Astrocyte (in vitro differentiated cells and primary cell): ENCODE measurements around the gene CST9. TPM values are rescaled to one million over a fixed set of nuclear protein-coding genes. Genes with fewer than 3 reads are reported as not detected.

Experiments used
- DNase-seq: peaks from one replicate; pipeline ENCODE4 v3.0.0-alpha.2; 2010; ENCODE audit warnings: low read depth
- FAIRE-seq: peaks from 2 replicates; lab custom pipeline; 2011; peaks lifted over from hg19 to GRCh38; lab: Jason Lieb, UNC
- H2AFZ ChIP-seq: 2 replicates; pipeline ENCODE4 v1.6.0; 2012; ENCODE audit warnings: low read depth, low read length, inconsistent platforms
- H3K27ac ChIP-seq: 2 replicates; pipeline ENCODE4 v1.5.1; 2011; ENCODE audit warnings: low read depth, low read length, inconsistent platforms
- H3K27me3 ChIP-seq: 2 replicates; pipeline ENCODE4 v1.6.0; 2011; ENCODE audit warnings: low read length, inconsistent platforms; ENCODE audit not compliant: insufficient read depth
- H3K36me3 ChIP-seq: 2 replicates; pipeline ENCODE4 v1.5.1; 2011; ENCODE audit warnings: low read length, inconsistent platforms; ENCODE audit not compliant: insufficient read depth
- H3K4me1 ChIP-seq: 2 replicates; pipeline ENCODE4 v1.5.1; 2011; ENCODE audit warnings: low read length, inconsistent platforms; ENCODE audit not compliant: insufficient read depth
- H3K4me2 ChIP-seq: 2 replicates; pipeline ENCODE4 v1.6.0; 2012; ENCODE audit warnings: low read length, inconsistent platforms
- H3K4me3 ChIP-seq: 2 replicates; pipeline ENCODE4 v1.5.1; 2011; ENCODE audit warnings: low read depth, mild to moderate bottlenecking, low read length, inconsistent platforms; ENCODE audit not compliant: insufficient read depth
- H3K79me2 ChIP-seq: 2 replicates; pipeline ENCODE4 v1.6.0; 2012; ENCODE audit warnings: mild to moderate bottlenecking, low read length, inconsistent platforms; ENCODE audit not compliant: insufficient read depth
- H3K9ac ChIP-seq: 2 replicates; pipeline ENCODE4 v1.6.0; 2012; ENCODE audit warnings: mild to moderate bottlenecking, low read length, inconsistent platforms
- H3K9me3 ChIP-seq: 2 replicates; pipeline ENCODE4 v1.5.1; 2012; ENCODE audit warnings: low read depth, mild to moderate bottlenecking, low read length, inconsistent platforms; ENCODE audit not compliant: insufficient read depth
- H4K20me1 ChIP-seq: 2 replicates; pipeline ENCODE4 v1.6.0; 2012; ENCODE audit warnings: low read length, inconsistent platforms; ENCODE audit not compliant: insufficient read depth
- H3K27ac Mint-ChIP-seq: one replicate; pipeline ENCODE4 v1.8.0; 2021; ENCODE audit warnings: mild to moderate bottlenecking, mixed read lengths; ENCODE audit not compliant: unreplicated experiment
- H3K27me3 Mint-ChIP-seq: one replicate; pipeline ENCODE4 v1.8.0; 2021; ENCODE audit warnings: low read depth, mixed read lengths; ENCODE audit not compliant: unreplicated experiment
- H3K36me3 Mint-ChIP-seq: one replicate; pipeline ENCODE4 v1.8.0; 2021; ENCODE audit warnings: low read depth, mixed read lengths; ENCODE audit not compliant: unreplicated experiment
- H3K4me1 Mint-ChIP-seq: one replicate; pipeline ENCODE4 v1.8.0; 2021; ENCODE audit warnings: low read depth, mixed read lengths; ENCODE audit not compliant: unreplicated experiment
- H3K4me3 Mint-ChIP-seq: one replicate; pipeline ENCODE4 v1.8.0; 2021; ENCODE audit warnings: mild to moderate bottlenecking, moderate library complexity, mixed read lengths; ENCODE audit not compliant: unreplicated experiment
- H3K9me3 Mint-ChIP-seq: one replicate; pipeline ENCODE4 v1.8.0; 2021; ENCODE audit warnings: mild to moderate bottlenecking, mixed read lengths; ENCODE audit not compliant: unreplicated experiment
- EZH2 ChIP-seq: IDR thresholded peaks from 2 replicates; pipeline ENCODE4 v1.6.1; 2012; ENCODE audit warnings: mild to moderate bottlenecking, low read length, inconsistent platforms; ENCODE audit not compliant: insufficient read depth
- total RNA-seq: library from RNA; stranded (reverse); gene quantifications from 2 replicates; pipeline ENCODE4 v1.2.1, GENCODE V29; 2021
- TF ChIP-seq, protein P1 (sequence below): IDR thresholded peaks from 2 replicates; pipeline ENCODE4 v1.5.1; 2011; ENCODE audit warnings: low read depth, mild to moderate bottlenecking, inconsistent platforms, low read length, moderate library complexity; ENCODE audit not compliant: insufficient read depth

Gene CST9
- total RNA-seq, 1 donor from 2014 or later = not detected

DNA sequence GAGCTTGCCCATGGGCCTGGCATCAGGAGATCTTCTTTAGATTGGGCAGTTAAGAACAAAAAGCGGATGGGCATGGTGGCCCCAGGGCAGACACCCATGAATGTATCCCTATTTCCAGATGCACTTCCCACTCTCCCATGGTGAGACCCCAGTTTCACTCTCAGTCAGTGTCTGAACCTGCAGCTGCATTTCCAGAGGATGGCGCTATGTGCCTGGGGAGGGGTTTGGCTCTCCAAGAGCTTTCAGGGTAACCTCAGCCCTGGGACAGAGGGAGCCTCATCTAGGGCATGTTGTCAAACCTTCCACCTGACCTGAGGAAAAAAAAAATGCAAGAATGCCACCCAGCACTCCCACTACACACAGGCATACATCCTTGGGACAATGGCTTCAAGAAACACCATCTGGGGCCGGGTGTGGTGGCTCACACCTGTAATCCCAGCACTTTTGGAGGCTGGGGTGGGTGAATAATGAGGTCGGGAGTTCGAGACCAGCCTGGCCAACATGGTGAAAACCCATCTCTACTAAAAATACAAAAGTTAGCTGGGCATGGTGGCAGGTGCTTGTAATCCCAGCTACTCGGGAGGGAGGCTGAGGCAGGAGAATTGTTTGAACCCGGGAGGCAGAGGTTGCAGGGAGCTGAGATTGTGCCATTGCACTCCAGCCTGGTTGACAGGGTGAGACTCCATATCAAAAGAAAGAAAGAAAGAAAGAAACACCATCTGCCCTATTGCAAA lies 39.4 kb downstream of the CST9 start:
- Histone ChIP-seq H3K36me3 (no peaks in the 10 kb centered on the region), H3K9ac (no peak overlapping the region), H3K79me2 (no peaks in the 10 kb centered on the region), H3K4me1 (no peaks in the 10 kb centered on the region), H3K27me3 (no peaks in the 10 kb centered on the region), H3K27ac (no peak overlapping the region), H3K4me3 (no peak overlapping the region), H3K9me3 (peaks cover 14% of the 10 kb centered on the region), H4K20me1 (no peaks in the 10 kb centered on the region), H2AFZ (no peak overlapping the region), H3K4me2 (no peak overlapping the region)
- Mint-ChIP-seq H3K36me3 (no peaks in the 10 kb centered on the region), H3K27ac (no peak overlapping the region), H3K9me3 (peaks cover 19% of the 10 kb centered on the region), H3K27me3 (peaks cover 22% of the 10 kb centered on the region), H3K4me1 (no peaks in the 10 kb centered on the region), H3K4me3 (no peak overlapping the region)
- TF ChIP-seq, protein P1, sequence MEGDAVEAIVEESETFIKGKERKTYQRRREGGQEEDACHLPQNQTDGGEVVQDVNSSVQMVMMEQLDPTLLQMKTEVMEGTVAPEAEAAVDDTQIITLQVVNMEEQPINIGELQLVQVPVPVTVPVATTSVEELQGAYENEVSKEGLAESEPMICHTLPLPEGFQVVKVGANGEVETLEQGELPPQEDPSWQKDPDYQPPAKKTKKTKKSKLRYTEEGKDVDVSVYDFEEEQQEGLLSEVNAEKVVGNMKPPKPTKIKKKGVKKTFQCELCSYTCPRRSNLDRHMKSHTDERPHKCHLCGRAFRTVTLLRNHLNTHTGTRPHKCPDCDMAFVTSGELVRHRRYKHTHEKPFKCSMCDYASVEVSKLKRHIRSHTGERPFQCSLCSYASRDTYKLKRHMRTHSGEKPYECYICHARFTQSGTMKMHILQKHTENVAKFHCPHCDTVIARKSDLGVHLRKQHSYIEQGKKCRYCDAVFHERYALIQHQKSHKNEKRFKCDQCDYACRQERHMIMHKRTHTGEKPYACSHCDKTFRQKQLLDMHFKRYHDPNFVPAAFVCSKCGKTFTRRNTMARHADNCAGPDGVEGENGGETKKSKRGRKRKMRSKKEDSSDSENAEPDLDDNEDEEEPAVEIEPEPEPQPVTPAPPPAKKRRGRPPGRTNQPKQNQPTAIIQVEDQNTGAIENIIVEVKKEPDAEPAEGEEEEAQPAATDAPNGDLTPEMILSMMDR = no peak
- TF ChIP-seq EZH2 = no peak
- DNase-seq (no peak), FAIRE-seq (no peak)

DNA sequence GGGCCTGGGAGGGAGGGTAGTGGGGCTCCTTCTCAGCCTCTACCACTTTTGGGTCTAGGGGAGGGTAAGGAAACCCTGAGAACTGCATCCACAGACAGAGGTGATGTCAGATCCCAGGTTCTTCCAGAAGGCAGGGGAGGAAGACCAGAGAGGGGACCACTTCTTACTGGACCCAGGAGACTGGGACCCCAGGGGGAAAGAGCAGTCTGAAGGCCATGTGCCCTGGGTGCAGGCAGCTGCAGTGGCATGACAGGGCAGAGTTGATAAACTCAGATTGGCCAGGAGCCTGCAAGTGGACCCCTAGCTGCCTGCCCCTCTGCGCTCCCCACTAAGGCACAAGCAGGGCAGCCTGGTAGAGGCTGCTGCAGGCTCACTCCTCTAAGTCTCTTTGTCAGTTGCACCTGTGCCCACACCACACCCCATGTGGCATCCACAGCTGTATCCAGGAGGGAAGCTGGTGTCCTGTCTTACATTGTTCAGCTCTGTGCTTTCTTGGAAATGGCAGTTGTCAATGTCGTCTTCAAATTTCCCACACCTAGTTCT lies 40.1 kb downstream of the CST9 start:
- no peaks in the 10 kb centered on the region for H3K36me3 Mint-ChIP-seq
- Histone ChIP-seq H3K4me1 (no peaks in the 10 kb centered on the region), H4K20me1 (no peaks in the 10 kb centered on the region), H3K4me3 (no peak overlapping the region), H3K27ac (no peak overlapping the region), H3K79me2 (no peaks in the 10 kb centered on the region), H3K9me3 (peaks cover 14% of the 10 kb centered on the region), H3K36me3 (no peaks in the 10 kb centered on the region), H2AFZ (no peak overlapping the region), H3K4me2 (no peak overlapping the region), H3K9ac (no peak overlapping the region), H3K27me3 (no peaks in the 10 kb centered on the region)
- H3K27me3 Mint-ChIP-seq = peaks cover 21% of the 10 kb centered on the region
- DNase-seq (no peak), FAIRE-seq (no peak)
- no peaks in the 10 kb centered on the region for H3K4me1 Mint-ChIP-seq
- TF ChIP-seq, protein P1 = no peak
- no peak overlapping the region for H3K4me3 Mint-ChIP-seq
- peaks cover 19% of the 10 kb centered on the region for H3K9me3 Mint-ChIP-seq
- no peak overlapping the region for H3K27ac Mint-ChIP-seq

DNA sequence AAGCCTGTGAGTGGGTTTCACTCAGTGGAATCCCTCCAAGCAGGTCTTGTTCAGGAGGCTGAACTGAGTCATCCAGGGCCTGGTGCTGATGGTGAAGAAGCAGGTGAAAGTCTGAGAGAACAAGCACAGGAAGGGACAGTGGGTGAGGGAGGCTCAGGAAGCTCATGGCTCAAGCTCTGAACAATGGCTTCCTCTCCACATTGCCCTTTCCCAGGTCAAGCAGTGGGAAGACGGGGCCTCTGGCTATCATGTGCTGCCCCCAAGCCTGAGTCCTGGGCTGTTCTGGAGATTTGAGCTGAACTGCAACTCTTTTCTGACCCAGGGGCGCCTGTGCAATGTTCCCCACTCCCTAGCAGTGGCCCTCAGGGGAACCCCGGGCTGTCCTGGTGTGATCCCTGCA lies 40.8 kb downstream of the CST9 start:
- no peak for DNase-seq
- H3K27me3 Mint-ChIP-seq = peaks cover 21% of the 10 kb centered on the region
- Histone ChIP-seq H3K4me1 (no peaks in the 10 kb centered on the region), H3K27ac (no peak overlapping the region), H3K36me3 (no peaks in the 10 kb centered on the region), H2AFZ (no peak overlapping the region), H3K9me3 (peaks cover 14% of the 10 kb centered on the region), H3K27me3 (no peaks in the 10 kb centered on the region), H3K9ac (no peak overlapping the region), H4K20me1 (no peaks in the 10 kb centered on the region), H3K4me3 (no peak overlapping the region), H3K4me2 (no peak overlapping the region), H3K79me2 (no peaks in the 10 kb centered on the region)
- H3K9me3 Mint-ChIP-seq = peaks cover 22% of the 10 kb centered on the region
- H3K4me3 Mint-ChIP-seq = no peak overlapping the region
- no peak for FAIRE-seq
- H3K4me1 Mint-ChIP-seq = no peaks in the 10 kb centered on the region
- H3K27ac Mint-ChIP-seq = no peak overlapping the region
- TF ChIP-seq EZH2 = no peak
- TF ChIP-seq, protein P1 = no peak
- no peaks in the 10 kb centered on the region for H3K36me3 Mint-ChIP-seq
